SKM-1 treated with dmso at 0.1 percent for 144 hours (cell line): Measurements from ENCODE around the gene HES4.

Source experiments
- DNase-seq: peaks from one replicate; lab custom pipeline; 2025; ENCODE audit not compliant: unreplicated experiment; lab: John Stamatoyannopoulos, UW

The HES4 gene

GRCh38 chr1:999725-1000356 lies at the start of gene HES4:
Gene HES4 (minus strand): TSS chr1:1000097. CDS start chr1:999973, 124 bp downstream.
- no peak for DNase-seq

GRCh38 chr1:1048765-1049164 lies 48.9 kb upstream of the HES4 start:
- DNase-seq: no peak

- no peak for DNase-seq
Measured at GRCh38 chr1:1047963-1048362, 48.1 kb upstream of the HES4 start.

- DNase-seq: no peak
Measured at GRCh38 chr1:1047407-1047806, 47.5 kb upstream of the HES4 start.

GRCh38 chr1:1046767-1047166 lies 46.9 kb upstream of the HES4 start:
- DNase-seq: no peak

- DNase-seq: no peak
Measured at GRCh38 chr1:1046243-1046642, 46.3 kb upstream of the HES4 start.

- DNase-seq: no peak
Measured at GRCh38 chr1:1045129-1045528, 45.2 kb upstream of the HES4 start.

- no peak for DNase-seq
Measured at GRCh38 chr1:1044455-1045078, 44.7 kb upstream of the HES4 start.

GRCh38 chr1:1043921-1044320 lies 44.0 kb upstream of the HES4 start:
- no peak for DNase-seq

GRCh38 chr1:1043411-1043810 lies 43.5 kb upstream of the HES4 start:
- no peak for DNase-seq

- no peak for DNase-seq
Measured at GRCh38 chr1:1042835-1043234, 42.9 kb upstream of the HES4 start.

GRCh38 chr1:1041873-1042272 lies 42.0 kb upstream of the HES4 start:
- DNase-seq: no peak

GRCh38 chr1:1041092-1041523 lies 41.2 kb upstream of the HES4 start:
- DNase-seq: no peak

GRCh38 chr1:1040004-1040991 lies 40.4 kb upstream of the HES4 start:
- DNase-seq: peak; percentile 57

- DNase-seq: peak; percentile 13
Measured at GRCh38 chr1:1039145-1039910, 39.4 kb upstream of the HES4 start.

- DNase-seq: peak; percentile 61
Measured at GRCh38 chr1:1038694-1039093, 38.8 kb upstream of the HES4 start.

GRCh38 chr1:1037366-1038327 lies 37.8 kb upstream of the HES4 start:
- DNase-seq: no peak

GRCh38 chr1:1035291-1035943 lies 35.5 kb upstream of the HES4 start:
- no peak for DNase-seq

GRCh38 chr1:1034439-1034781 lies 34.5 kb upstream of the HES4 start:
- no peak for DNase-seq
